Germinal center (tissue), 1 donor: ENCODE data around the gene RBM24.

ENCODE experiments used
- DNase-seq: peaks from one replicate; pipeline ENCODE4 v3.0.0; 2012; ENCODE audit warnings: mixed read lengths, low spot score

Gene RBM24

GRCh38 chr6:17341891-17342290 is 60.7 kb downstream of the RBM24 start:
- no peak for DNase-seq

- no peak for DNase-seq
Observed at GRCh38 chr6:17343215-17343614, 62.1 kb downstream of the RBM24 start.
